ENCODE measurements around the gene EYA2.

- TF ChIP-seq CTCF (IDR thresholded peaks at IDR 0.05; ENCODE audit: low read depth, low read length) (no peak), POLR2A (IDR thresholded peaks at IDR 0.05; ENCODE audit: extremely low read depth, insufficient read length) (no peak), MYC (IDR thresholded peaks at IDR 0.05; ENCODE audit: low read depth, low read length) (no peak), MAX (IDR thresholded peaks at IDR 0.05; ENCODE audit: low read depth, low read length) (no peak)
Observed at GRCh38 chr20:47236639-47236900, 341.9 kb downstream of the EYA2 start.

All from NB4 (cell line).